CD4-positive, alpha-beta T cell treated with Interferon alpha-2 for 1 hour (primary cell): ENCODE results near the gene RPL22.

Experiments
- DNase-seq, 2 donors: peaks; one replicate each; pipeline ENCODE4 v3.0.0-alpha.2; 2020 to 2022

Gene RPL22

GRCh38 chr1:6199298-6200187 is at the start of gene RPL22:
Gene RPL22 (minus strand): TSS chr1:6199595. CDS start chr1:6199573, 22 bp downstream.
- DNase-seq, result peak; percentile 97 to 98

- no peak for DNase-seq
These were observed 48.9 kb upstream of the RPL22 start for GRCh38 chr1:6248161-6248776.

GRCh38 chr1:6247651-6248050 is 48.3 kb upstream of the RPL22 start:
- DNase-seq, result no peak

- DNase-seq, result peak; percentile 73 to 81
These were observed 47.4 kb upstream of the RPL22 start for GRCh38 chr1:6246497-6247467.

- DNase-seq, result peak; percentile 28 to 53
These were observed 46.6 kb upstream of the RPL22 start for GRCh38 chr1:6245869-6246496.

GRCh38 chr1:6245086-6245868 is 45.9 kb upstream of the RPL22 start:
- peak; percentile 71 to 84 for DNase-seq

GRCh38 chr1:6244401-6245049 is 45.1 kb upstream of the RPL22 start:
- DNase-seq, result no peak

GRCh38 chr1:6243993-6244392 is 44.6 kb upstream of the RPL22 start, which contains the start of gene HES3:
Gene HES3 (plus strand): TSS chr1:6244179. CDS start chr1:6244366, 187 bp downstream.
- DNase-seq, result no peak

- DNase-seq, result no peak
These were observed 43.8 kb upstream of the RPL22 start for GRCh38 chr1:6243053-6243834.

- no peak for DNase-seq
These were observed 42.7 kb upstream of the RPL22 start for GRCh38 chr1:6241887-6242740.

- no peak for DNase-seq
These were observed 41.9 kb upstream of the RPL22 start for GRCh38 chr1:6241107-6241886.

GRCh38 chr1:6239950-6240768 is 40.8 kb upstream of the RPL22 start:
- no peak for DNase-seq

GRCh38 chr1:6239213-6239752 is 39.9 kb upstream of the RPL22 start:
- no peak for DNase-seq

GRCh38 chr1:6237093-6237492 is 37.7 kb upstream of the RPL22 start:
- DNase-seq, result no peak

- DNase-seq, result no peak
These were observed 35.9 kb upstream of the RPL22 start for GRCh38 chr1:6235296-6235677.

GRCh38 chr1:6234502-6235295 is 35.3 kb upstream of the RPL22 start:
- no peak for DNase-seq
